A549 treated with dexamethasone at 1 μM for 4 hours (cell line): ENCODE results near the gene TFG. TPM values are rescaled to one million over a fixed set of nuclear protein-coding genes. Genes with fewer than 3 reads are reported as not detected.

Experiments
- total RNA-seq: library from RNA; stranded (reverse); fragments of 200-300 nt; extraction: Qiagen RNA extraction; gene quantifications from 5 replicates; pipeline ENCODE4 v1.2.3, GENCODE V29; 2022

The TFG gene
- total RNA-seq, result 126 to 158 TPM (median 150 TPM) in 5 replicates

GRCh38 chr3:100708989-100709841 is at the start of gene TFG:
TSS of gene TFG (plus strand) at chr3:100709494. CDS start at chr3:100713686, 4,192 bp downstream.

Other genes starting within 250 kb of the TFG start
- gene TMEM45A, start 216.9 kb upstream of the TFG start, total RNA-seq, result 1.7 to 2.8 TPM (median 2.4 TPM) in 5 replicates
- not detected in 5 replicates for gene ADGRG7, start 99.9 kb upstream of the TFG start, total RNA-seq